Measurements from ENCODE around the gene BRIP1.

BRIP1 gene

GRCh38 chr17:61709567-61709966 is 153.8 kb downstream of the BRIP1 start:
- H3K27me3 ChIP-seq (ENCODE audit: insufficient read depth, low read length), result no peaks in the 10 kb centered on the region
- H2BK12ac ChIP-seq (ENCODE audit: low read length), result no peak overlapping the region
- no peak overlapping the region for H3K18ac ChIP-seq (ENCODE audit: low read length)
- no peak overlapping the region for H4K91ac ChIP-seq (ENCODE audit: low read depth, low read length)
- H3K4me3 ChIP-seq (ENCODE audit: low read depth, low read length), result no peak overlapping the region
- no peaks in the 10 kb centered on the region for H3K4me1 ChIP-seq (ENCODE audit: control insufficient read depth in 1 of 2, insufficient read depth in 2 of 2, low read length in 2 of 2)
- H2BK5ac ChIP-seq (ENCODE audit: low read depth, low read length, poor library complexity), result no peak overlapping the region
- no peak overlapping the region for H2BK120ac ChIP-seq (ENCODE audit: insufficient read depth, low read length, poor library complexity)
- no peaks in the 10 kb centered on the region for H3K9me3 ChIP-seq (ENCODE audit: insufficient read depth, low read depth, low read length)
- H3K23ac ChIP-seq (ENCODE audit: low read length), result no peak overlapping the region
- DNase-seq, result no peak
- no peak overlapping the region for H3K27ac ChIP-seq (ENCODE audit: low read depth, low read length)
- no CpG with 5 or more reads among the region's 1 CpG for WGBS (ENCODE audit: extremely low coverage, insufficient coverage, insufficient read length)
- no peak overlapping the region for H3K4ac ChIP-seq (ENCODE audit: low read depth, low read length)
- H3K14ac ChIP-seq (ENCODE audit: low read length), result no peak overlapping the region
- H4K12ac ChIP-seq (ENCODE audit: low read depth, low read length), result no peak overlapping the region
- H3K4me2 ChIP-seq (ENCODE audit: low read length), result no peak overlapping the region
- H3K36me3 ChIP-seq (ENCODE audit: control insufficient read depth in 1 of 2, insufficient read depth in 2 of 2, low read length in 2 of 2), result no peaks in the 10 kb centered on the region
- no peak overlapping the region for H2AFZ ChIP-seq (ENCODE audit: insufficient read depth, low read length, poor library complexity)
- H2AK5ac ChIP-seq (ENCODE audit: low read length), result no peak overlapping the region
- no peaks in the 10 kb centered on the region for H3K79me2 ChIP-seq (ENCODE audit: control insufficient read depth, insufficient read depth, low read length, poor library complexity)
- H3K9ac ChIP-seq (ENCODE audit: low read length), result no peak overlapping the region
- H4K8ac ChIP-seq (ENCODE audit: low read depth, low read length), result no peak overlapping the region
- H3K79me1 ChIP-seq (ENCODE audit: low read length), result no peaks in the 10 kb centered on the region

GRCh38 chr17:61704935-61705449 is 158.3 kb downstream of the BRIP1 start:
- Histone ChIP-seq H3K27me3 (ENCODE audit: insufficient read depth, low read length) (no peaks in the 10 kb centered on the region), H3K4me1 (ENCODE audit: control insufficient read depth in 1 of 2, insufficient read depth in 2 of 2, low read length in 2 of 2) (no peaks in the 10 kb centered on the region), H2BK5ac (ENCODE audit: low read depth, low read length, poor library complexity) (no peak overlapping the region), H3K18ac (ENCODE audit: low read length) (no peak overlapping the region), H3K4ac (ENCODE audit: low read depth, low read length) (no peak overlapping the region), H2BK12ac (ENCODE audit: low read length) (no peak overlapping the region), H3K23ac (ENCODE audit: low read length) (no peak overlapping the region), H4K8ac (ENCODE audit: low read depth, low read length) (no peak overlapping the region), H4K91ac (ENCODE audit: low read depth, low read length) (no peak overlapping the region), H3K36me3 (ENCODE audit: control insufficient read depth in 1 of 2, insufficient read depth in 2 of 2, low read length in 2 of 2) (peaks cover 0 to 2% of the 10 kb centered on the region in 2 experiments), H3K27ac (ENCODE audit: low read depth, low read length) (no peak overlapping the region), H3K79me2 (ENCODE audit: control insufficient read depth, insufficient read depth, low read length, poor library complexity) (no peaks in the 10 kb centered on the region), H3K4me3 (ENCODE audit: low read depth, low read length) (no peak overlapping the region), H2AK5ac (ENCODE audit: low read length) (no peak overlapping the region), H3K9me3 (ENCODE audit: insufficient read depth, low read depth, low read length) (peaks cover 2% of the 10 kb centered on the region), H3K9ac (ENCODE audit: low read length) (no peak overlapping the region), H3K14ac (ENCODE audit: low read length) (no peak overlapping the region), H4K12ac (ENCODE audit: low read depth, low read length) (no peak overlapping the region), H2BK120ac (ENCODE audit: insufficient read depth, low read length, poor library complexity) (no peak overlapping the region), H3K4me2 (ENCODE audit: low read length) (no peak overlapping the region), H2AFZ (ENCODE audit: insufficient read depth, low read length, poor library complexity) (no peak overlapping the region), H3K79me1 (ENCODE audit: low read length) (no peaks in the 10 kb centered on the region)
- WGBS (ENCODE audit: extremely low coverage, insufficient coverage, insufficient read length), result no CpG with 5 or more reads among the region's 3 CpGs
- DNase-seq, result no peak

GRCh38 chr17:61702450-61702849 is 160.9 kb downstream of the BRIP1 start:
- Histone ChIP-seq H2BK12ac (ENCODE audit: low read length) (no peak overlapping the region), H4K12ac (ENCODE audit: low read depth, low read length) (no peak overlapping the region), H4K8ac (ENCODE audit: low read depth, low read length) (no peak overlapping the region), H3K79me1 (ENCODE audit: low read length) (no peaks in the 10 kb centered on the region), H3K79me2 (ENCODE audit: control insufficient read depth, insufficient read depth, low read length, poor library complexity) (no peaks in the 10 kb centered on the region), H3K36me3 (ENCODE audit: control insufficient read depth in 1 of 2, insufficient read depth in 2 of 2, low read length in 2 of 2) (peaks cover 2 to 5% of the 10 kb centered on the region in 2 experiments), H3K23ac (ENCODE audit: low read length) (no peak overlapping the region), H2AK5ac (ENCODE audit: low read length) (no peak overlapping the region), H2BK120ac (ENCODE audit: insufficient read depth, low read length, poor library complexity) (no peak overlapping the region), H3K9me3 (ENCODE audit: insufficient read depth, low read depth, low read length) (peaks cover 4% of the 10 kb centered on the region), H3K4ac (ENCODE audit: low read depth, low read length) (no peak overlapping the region), H4K91ac (ENCODE audit: low read depth, low read length) (no peak overlapping the region), H3K9ac (ENCODE audit: low read length) (no peak overlapping the region), H2BK5ac (ENCODE audit: low read depth, low read length, poor library complexity) (no peak overlapping the region), H3K14ac (ENCODE audit: low read length) (no peak overlapping the region), H3K18ac (ENCODE audit: low read length) (no peak overlapping the region), H3K27ac (ENCODE audit: low read depth, low read length) (no peak overlapping the region), H2AFZ (ENCODE audit: insufficient read depth, low read length, poor library complexity) (no peak overlapping the region), H3K4me3 (ENCODE audit: low read depth, low read length) (no peak overlapping the region), H3K4me2 (ENCODE audit: low read length) (no peak overlapping the region), H3K27me3 (ENCODE audit: insufficient read depth, low read length) (no peaks in the 10 kb centered on the region), H3K4me1 (ENCODE audit: control insufficient read depth in 1 of 2, insufficient read depth in 2 of 2, low read length in 2 of 2) (no peaks in the 10 kb centered on the region)
- no CpG with 5 or more reads among the region's 3 CpGs for WGBS (ENCODE audit: extremely low coverage, insufficient coverage, insufficient read length)
- DNase-seq, result peak in 1 of 2 donors; percentile 1

- H3K79me1 ChIP-seq (ENCODE audit: low read length), result no peaks in the 10 kb centered on the region
- no peak overlapping the region for H3K4me3 ChIP-seq (ENCODE audit: low read depth, low read length)
These were observed 161.3 kb downstream of the BRIP1 start for GRCh38 chr17:61701978-61702377.

More at GRCh38 chr17:61701978-61702377, 161.3 kb downstream of the BRIP1 start:
- H3K18ac ChIP-seq (ENCODE audit: low read length), result no peak overlapping the region
- no peaks in the 10 kb centered on the region for H3K4me1 ChIP-seq (ENCODE audit: control insufficient read depth in 1 of 2, insufficient read depth in 2 of 2, low read length in 2 of 2)
- H3K4me2 ChIP-seq (ENCODE audit: low read length), result no peak overlapping the region
- no peaks in the 10 kb centered on the region for H3K79me2 ChIP-seq (ENCODE audit: control insufficient read depth, insufficient read depth, low read length, poor library complexity)
- no peak overlapping the region for H3K23ac ChIP-seq (ENCODE audit: low read length)
- DNase-seq, result no peak
- H3K36me3 ChIP-seq (ENCODE audit: control insufficient read depth in 1 of 2, insufficient read depth in 2 of 2, low read length in 2 of 2), result peaks cover 2 to 5% of the 10 kb centered on the region in 2 experiments
- no peak overlapping the region for H3K27ac ChIP-seq (ENCODE audit: low read depth, low read length)
- peaks cover 4% of the 10 kb centered on the region for H3K9me3 ChIP-seq (ENCODE audit: insufficient read depth, low read depth, low read length)
- H2BK5ac ChIP-seq (ENCODE audit: low read depth, low read length, poor library complexity), result no peak overlapping the region
- no peak overlapping the region for H4K91ac ChIP-seq (ENCODE audit: low read depth, low read length)
- no peak overlapping the region for H2BK12ac ChIP-seq (ENCODE audit: low read length)
- H4K8ac ChIP-seq (ENCODE audit: low read depth, low read length), result no peak overlapping the region
- no peak overlapping the region for H3K14ac ChIP-seq (ENCODE audit: low read length)
- no peak overlapping the region for H4K12ac ChIP-seq (ENCODE audit: low read depth, low read length)
- H2AFZ ChIP-seq (ENCODE audit: insufficient read depth, low read length, poor library complexity), result no peak overlapping the region
- no peak overlapping the region for H3K9ac ChIP-seq (ENCODE audit: low read length)
- no peak overlapping the region for H2BK120ac ChIP-seq (ENCODE audit: insufficient read depth, low read length, poor library complexity)
- H3K4ac ChIP-seq (ENCODE audit: low read depth, low read length), result no peak overlapping the region
- no CpG with 5 or more reads among the region's 1 CpG for WGBS (ENCODE audit: extremely low coverage, insufficient coverage, insufficient read length)
- H2AK5ac ChIP-seq (ENCODE audit: low read length), result no peak overlapping the region
- no peaks in the 10 kb centered on the region for H3K27me3 ChIP-seq (ENCODE audit: insufficient read depth, low read length)
